Hematopoietic multipotent progenitor cell treated with erythropoietin and hydrocortisone succinate and interleukin-3 and kit ligand, for 8 days (in vitro differentiated cells): ENCODE data around the gene STOM.

Source experiments
- DNase-seq: peaks from one replicate; pipeline ENCODE4 v3.0.0-alpha.2; 2015

The STOM gene

GRCh38 chr9:121368745-121369144 is 1.3 kb downstream of the STOM start:
- DNase-seq: no peak

GRCh38 chr9:121368138-121368522 is 1.9 kb downstream of the STOM start:
- no peak for DNase-seq

- DNase-seq: no peak
These were observed 2.5 kb downstream of the STOM start for GRCh38 chr9:121367306-121368137.

GRCh38 chr9:121366611-121367192 is 3.3 kb downstream of the STOM start:
- no peak for DNase-seq

GRCh38 chr9:121365564-121365963 is 4.5 kb downstream of the STOM start:
- DNase-seq: no peak

GRCh38 chr9:121364886-121365285 is 5.2 kb downstream of the STOM start:
- no peak for DNase-seq

- peak; percentile 61 for DNase-seq
These were observed 6.0 kb downstream of the STOM start for GRCh38 chr9:121364077-121364476.

GRCh38 chr9:121363622-121363961 is 6.5 kb downstream of the STOM start:
- DNase-seq: no peak

GRCh38 chr9:121362813-121363621 is 7.0 kb downstream of the STOM start:
- no peak for DNase-seq

GRCh38 chr9:121360601-121361374 is 9.3 kb downstream of the STOM start:
- no peak for DNase-seq

- no peak for DNase-seq
These were observed 10.4 kb downstream of the STOM start for GRCh38 chr9:121359351-121360294.

- DNase-seq: no peak
These were observed 11.3 kb downstream of the STOM start for GRCh38 chr9:121358751-121359150.

GRCh38 chr9:121357011-121357410 is 13.0 kb downstream of the STOM start:
- DNase-seq: no peak

GRCh38 chr9:121354762-121355161 is 15.3 kb downstream of the STOM start:
- DNase-seq: no peak

GRCh38 chr9:121354141-121354540 is 15.9 kb downstream of the STOM start:
- peak; percentile 77 for DNase-seq

- no peak for DNase-seq
These were observed 16.6 kb downstream of the STOM start for GRCh38 chr9:121353241-121354061.

- peak; percentile 98 for DNase-seq
These were observed 19.0 kb downstream of the STOM start for GRCh38 chr9:121350993-121351561.

- DNase-seq: no peak
These were observed 20.0 kb downstream of the STOM start for GRCh38 chr9:121350036-121350435.

GRCh38 chr9:121349009-121349408 is 21.0 kb downstream of the STOM start:
- no peak for DNase-seq

GRCh38 chr9:121348221-121348620 is 21.8 kb downstream of the STOM start:
- no peak for DNase-seq

- DNase-seq: no peak
These were observed 25.0 kb downstream of the STOM start for GRCh38 chr9:121345070-121345469.
